Measurements from ENCODE around the gene IKBIP.
"Not testable (repeated sequence)": the region's sequence is repeated elsewhere in the genome, so short reads cannot be mapped to it uniquely, and the experiment has no call there.

Gene IKBIP

GRCh38 chr12:98637068-98637467, 7.5 kb downstream of the IKBIP start:
- DNase-seq (ENCODE audit: low read depth) = no peak

GRCh38 chr12:98635657-98636323, 8.8 kb downstream of the IKBIP start:
- DNase-seq (ENCODE audit: low read depth) = no peak

- DNase-seq (ENCODE audit: low read depth) = no peak
These were observed 25.6 kb downstream of the IKBIP start for GRCh38 chr12:98618952-98619351.

- no peak for DNase-seq (ENCODE audit: low read depth)
These were observed 31.8 kb downstream of the IKBIP start for GRCh38 chr12:98612696-98613334.

GRCh38 chr12:98610596-98610995, 34.0 kb downstream of the IKBIP start:
- no peak for DNase-seq (ENCODE audit: low read depth)

- DNase-seq (ENCODE audit: low read depth) = no peak
These were observed 38.1 kb downstream of the IKBIP start for GRCh38 chr12:98606359-98606988.

DNA sequence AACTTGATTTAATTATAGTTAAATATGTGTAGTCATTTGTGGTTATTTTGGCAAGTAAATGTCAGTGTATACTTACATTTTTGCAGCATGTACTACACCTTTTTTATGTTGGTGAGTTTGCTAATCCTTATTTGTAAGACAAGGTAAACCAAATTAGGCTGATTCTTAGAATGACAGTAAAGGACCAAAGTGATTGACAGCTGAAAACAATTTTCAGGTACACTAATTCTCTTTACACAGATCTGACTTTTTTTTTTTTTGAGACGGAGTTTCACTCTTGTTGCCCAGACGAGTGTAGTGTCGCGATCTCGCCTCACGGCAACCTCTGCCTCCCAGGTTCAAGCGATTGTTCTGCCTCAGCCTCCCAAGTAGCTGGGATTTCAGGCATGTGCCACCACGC, 42.7 kb downstream of the IKBIP start:
- DNase-seq (ENCODE audit: low read depth) = no peak

DNA sequence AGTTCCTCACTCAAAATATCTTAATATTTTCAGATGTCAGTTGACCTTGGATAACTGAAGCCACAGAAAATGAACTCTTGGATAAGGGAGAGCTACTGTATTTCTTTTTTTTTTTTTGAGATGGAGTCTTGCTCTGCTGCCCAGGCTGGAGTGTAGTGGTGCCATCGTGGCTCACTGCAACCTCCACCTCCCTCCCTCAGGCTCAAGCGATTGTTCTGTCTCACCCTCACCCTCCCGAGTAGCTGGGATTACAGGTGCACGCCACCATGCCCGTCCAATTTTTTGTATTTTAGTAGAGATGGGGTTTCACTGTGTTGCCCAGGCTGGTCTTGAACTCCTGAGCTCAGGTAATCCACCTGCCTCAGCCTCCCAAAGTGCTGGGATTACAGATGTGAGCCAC, 47.3 kb downstream of the IKBIP start:
- not testable (repeated sequence) for DNase-seq (ENCODE audit: low read depth)

DNA sequence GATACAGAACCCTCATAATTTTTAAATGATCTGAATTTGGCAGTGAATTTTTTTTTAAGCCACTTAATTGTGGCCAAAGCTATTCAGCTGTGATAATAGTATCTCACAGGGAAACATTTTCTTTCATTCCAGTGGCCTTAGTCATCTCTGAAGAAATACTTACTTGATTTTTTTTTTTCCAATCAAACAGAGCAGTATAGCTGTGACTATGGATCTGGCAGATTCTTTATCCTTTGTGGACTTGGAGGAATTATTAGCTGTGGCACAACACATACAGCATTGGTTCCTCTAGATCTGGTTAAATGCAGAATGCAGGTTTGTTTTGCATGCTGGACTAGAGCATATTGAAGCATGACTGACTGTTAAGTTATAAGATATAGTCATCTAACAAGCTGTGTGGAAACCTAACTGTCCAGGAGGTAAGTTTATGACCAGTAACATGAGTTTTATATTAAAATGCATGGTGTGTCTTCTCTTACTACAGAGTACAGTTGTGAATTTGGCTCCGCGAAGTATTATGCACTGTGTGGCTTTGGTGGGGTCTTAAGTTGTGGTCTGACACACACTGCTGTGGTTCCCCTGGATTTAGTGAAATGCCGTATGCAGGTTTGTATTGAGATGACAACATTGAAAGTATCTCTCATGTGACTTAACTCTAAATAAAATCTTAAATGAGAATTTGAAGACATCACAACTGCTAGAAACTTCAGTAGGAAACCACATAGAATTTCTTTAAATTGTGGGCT, 49.2 kb downstream of the IKBIP start:
- no peak for DNase-seq (ENCODE audit: low read depth)

DNA sequence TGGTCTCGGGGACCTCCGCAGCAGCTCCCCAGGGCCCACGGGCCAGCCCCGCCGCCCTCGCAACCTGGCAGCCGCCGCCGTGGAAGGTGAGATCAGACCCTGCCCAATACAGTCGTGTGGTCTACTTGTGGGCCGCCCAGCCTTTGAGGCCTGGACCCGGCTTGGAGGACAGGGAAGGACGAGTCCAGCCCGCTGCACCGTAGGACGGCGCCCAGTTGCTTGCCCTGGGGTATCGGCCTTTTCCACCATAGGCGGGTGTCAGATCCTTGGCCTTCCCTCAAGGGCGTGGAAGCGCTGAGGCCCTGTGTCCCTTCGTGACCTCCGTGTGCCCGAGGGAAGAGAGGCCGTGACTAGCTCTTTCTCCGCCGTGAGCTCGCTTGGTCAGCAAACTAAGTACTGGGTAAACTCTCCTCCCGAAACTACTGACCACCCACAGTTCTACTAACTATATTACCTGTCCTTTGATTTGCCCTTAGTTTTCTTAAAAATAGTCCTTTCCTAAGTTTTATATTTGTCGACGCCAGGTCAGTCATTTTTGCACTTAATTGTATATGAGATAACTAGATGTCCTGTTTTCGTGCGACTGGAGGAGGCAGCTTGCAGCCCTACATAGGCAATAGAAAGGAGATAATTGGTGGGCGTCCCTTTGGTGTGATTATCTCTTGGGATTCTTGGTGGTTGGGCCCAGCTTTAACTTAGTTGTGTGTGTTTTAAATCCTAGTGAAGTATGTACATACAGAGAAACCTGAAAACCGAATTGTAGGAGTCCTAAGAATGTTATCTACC, 50.3 kb downstream of the IKBIP start:
- DNase-seq (ENCODE audit: low read depth) = peak; percentile 22

- DNase-seq (ENCODE audit: low read depth) = peak; percentile 89
These were observed 51.1 kb downstream of the IKBIP start, which contains the start of gene SLC25A3 for GRCh38 chr12:98593351-98594049. TSS of gene SLC25A3 (plus strand) at chr12:98593686. CDS start at chr12:98593979, 293 bp downstream.

DNA sequence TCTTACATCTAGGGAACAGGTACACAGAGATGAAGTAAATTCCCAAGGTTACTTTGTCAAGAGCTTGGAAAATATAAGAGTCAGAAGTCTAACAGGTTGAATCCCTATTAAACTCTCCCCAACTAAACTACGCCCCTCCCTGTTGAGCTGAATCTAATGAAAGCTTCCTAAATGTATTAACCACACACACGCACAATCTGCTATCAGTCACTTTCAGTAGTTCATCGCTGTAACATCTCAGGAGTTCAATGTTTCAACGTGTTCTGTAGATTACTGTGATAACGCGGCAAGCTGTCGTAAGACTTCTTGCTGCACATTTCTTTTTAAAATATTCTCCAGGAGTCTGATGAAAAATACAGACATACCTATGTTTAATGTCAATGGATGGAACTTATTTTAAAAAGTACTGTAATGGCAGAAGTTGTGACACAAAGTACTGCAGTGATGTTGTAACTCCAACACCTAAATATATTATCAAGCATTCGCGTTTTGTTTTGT, 51.7 kb downstream of the IKBIP start:
- no peak for DNase-seq (ENCODE audit: low read depth)

DNA sequence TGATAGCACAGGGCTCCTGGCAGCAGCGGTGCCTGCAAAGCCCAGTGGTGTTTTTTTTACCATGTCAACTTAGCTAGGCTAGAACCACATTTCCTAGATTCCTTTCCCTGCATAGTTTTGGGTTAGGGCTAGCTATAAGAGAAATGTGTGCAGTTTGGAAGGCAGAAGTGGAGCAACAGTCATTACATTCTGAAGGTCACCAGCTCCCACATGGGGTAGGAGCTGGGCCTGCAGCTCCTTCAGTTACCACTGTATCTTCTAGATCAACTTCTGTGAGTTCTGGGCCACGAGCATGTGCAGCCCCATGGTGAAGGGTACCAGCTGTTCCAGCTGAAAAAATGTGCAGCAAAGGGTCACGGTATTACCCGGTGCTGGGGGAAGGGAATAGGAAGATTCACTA, 53.4 kb downstream of the IKBIP start:
- no peak for DNase-seq (ENCODE audit: low read depth)

DNA sequence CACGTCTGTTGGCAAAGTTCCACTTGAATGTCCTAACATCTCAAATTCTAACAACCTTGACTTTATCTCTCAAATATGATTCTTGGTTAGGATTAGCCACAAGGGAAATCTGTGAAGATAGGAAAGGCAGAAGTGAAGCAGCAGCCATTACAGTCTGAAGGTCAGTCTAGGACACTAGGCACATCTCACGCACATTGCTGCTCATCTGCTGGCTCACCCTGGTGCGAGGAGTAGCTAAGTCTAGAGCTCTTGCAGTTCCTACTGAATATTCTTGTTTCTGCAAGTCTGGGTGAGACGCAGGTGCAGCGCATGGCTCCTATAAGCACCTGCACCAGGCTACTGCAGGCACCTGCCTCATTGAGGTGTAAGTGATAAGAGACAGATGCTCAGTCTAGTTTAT, 57.5 kb downstream of the IKBIP start:
- DNase-seq (ENCODE audit: low read depth) = no peak

GRCh38 chr12:98582093-98582492, 62.5 kb downstream of the IKBIP start:
- DNase-seq (ENCODE audit: low read depth) = no peak

GRCh38 chr12:98581101-98581500, 63.5 kb downstream of the IKBIP start:
- no peak for DNase-seq (ENCODE audit: low read depth)

DNA sequence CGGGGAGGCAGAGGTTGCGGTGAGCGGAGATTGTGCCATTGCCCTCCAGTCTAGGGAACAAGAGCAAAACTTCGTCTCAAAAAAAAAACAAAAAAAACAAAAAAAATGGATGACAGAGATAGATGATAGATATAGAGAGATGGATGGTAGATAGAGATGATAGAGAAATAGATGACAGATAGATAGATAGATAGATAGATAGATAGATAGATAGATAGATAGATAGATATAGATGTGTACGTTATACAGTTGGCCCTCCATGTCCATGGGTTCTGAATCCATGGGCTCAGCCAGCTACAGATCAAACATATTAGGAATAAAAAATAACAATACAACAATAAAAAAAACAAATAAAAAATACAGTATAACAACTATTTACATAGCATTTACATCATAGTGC, 63.9 kb downstream of the IKBIP start:
- no peak for DNase-seq (ENCODE audit: low read depth)

DNA sequence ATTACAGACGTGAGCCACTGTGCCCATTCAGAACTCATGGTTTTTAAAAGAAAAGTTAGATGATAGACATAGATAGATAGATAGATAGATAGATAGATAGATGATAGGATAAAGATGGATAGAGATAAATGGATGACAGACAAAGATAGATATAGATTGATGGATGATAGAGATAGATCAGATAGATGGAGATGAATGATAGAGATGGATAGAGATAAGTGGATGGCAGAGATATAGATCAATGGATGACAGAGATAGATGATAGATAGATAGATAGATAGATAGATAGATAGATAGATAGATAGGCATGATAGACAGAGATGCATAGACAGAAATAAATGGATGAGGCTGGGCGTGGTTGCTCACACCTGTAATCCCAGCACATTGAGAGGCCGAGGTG, 64.8 kb downstream of the IKBIP start:
- no peak for DNase-seq (ENCODE audit: low read depth)

DNA sequence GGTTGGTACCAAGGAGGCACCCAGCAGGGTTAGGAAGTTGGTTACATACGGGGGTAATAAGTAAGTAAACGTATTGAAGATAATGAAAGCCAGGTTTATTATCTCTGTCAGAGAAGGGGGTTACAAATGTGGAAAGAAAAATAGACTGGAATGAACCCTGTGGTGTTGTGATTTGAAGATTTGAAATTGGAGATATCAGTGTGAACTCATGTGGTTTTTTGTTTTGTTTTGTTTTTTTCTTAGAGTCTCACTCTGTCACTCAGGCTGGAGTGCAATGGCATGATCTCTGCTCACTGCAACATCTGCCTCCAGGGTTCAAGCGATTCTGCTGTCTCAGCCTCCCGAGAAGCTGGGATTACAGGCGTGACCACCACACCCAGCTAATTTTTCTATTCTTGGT, 65.2 kb downstream of the IKBIP start:
- no peak for DNase-seq (ENCODE audit: low read depth)

GRCh38 chr12:98578821-98579220, 65.8 kb downstream of the IKBIP start:
- no peak for DNase-seq (ENCODE audit: low read depth)

GRCh38 chr12:98578392-98578791, 66.2 kb downstream of the IKBIP start:
- DNase-seq (ENCODE audit: low read depth) = no peak
